GM21367 (cell line): ENCODE results near the gene ISLR.

ENCODE experiments used
- ATAC-seq: cut with Tn5 transposase; IDR thresholded peaks from one replicate; pipeline ENCODE4 v1.9.1; 2021; ENCODE audit not compliant: unreplicated experiment

ISLR gene

DNA sequence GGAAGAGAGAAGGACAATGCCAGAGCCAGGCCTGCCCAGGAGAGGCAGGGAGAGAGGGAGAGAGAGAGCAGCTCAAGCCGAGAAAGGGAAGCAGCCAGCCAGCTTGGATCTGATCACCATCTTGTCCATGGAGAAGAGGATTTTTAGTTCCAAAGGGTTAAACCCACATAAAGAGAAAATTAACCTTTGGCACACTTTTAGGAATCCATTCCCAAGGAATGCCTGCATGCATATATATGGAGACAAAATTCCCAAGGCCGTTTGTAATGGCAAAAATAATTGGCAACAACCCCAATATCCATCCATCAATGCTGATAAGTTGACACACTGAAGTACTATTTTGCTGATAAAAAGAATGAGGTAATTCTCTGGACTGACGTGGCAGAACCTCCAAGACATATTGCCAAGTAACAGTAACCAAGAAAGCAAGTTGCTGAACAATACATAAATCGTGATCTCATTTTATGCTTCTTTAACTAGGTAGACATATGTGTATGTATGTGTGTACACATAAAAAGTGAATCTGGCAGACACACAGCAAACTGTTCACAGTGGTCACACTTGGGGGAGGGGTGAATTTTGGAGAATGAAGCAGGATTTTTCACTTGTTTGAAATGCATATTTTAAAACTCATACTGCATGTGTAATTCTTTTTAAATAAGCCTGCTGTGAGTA, 36.6 kb downstream of the ISLR start:
- no peak for ATAC-seq

GRCh38 chr15:74210729-74211128, 37.2 kb downstream of the ISLR start:
- no peak for ATAC-seq

DNA sequence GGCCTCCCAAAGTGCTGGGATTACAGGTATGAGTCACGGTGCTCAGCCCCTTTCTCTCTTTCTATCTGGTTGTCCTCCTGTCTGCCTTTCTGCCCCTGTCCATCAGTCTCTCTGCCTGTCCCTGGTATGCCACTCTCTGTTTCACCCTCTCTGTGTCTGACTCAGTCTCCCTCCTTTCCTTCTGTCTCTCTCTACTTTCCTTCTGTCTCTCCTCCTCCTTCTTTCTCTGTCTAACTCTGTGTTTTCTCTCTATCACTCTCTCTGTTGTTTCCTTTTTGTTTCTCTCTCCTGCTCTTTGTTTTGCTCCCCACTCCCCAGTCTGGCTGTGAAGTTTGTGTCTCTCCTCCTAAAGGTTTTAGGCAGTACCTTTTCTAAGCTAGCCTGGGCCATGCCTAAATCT, 38.1 kb downstream of the ISLR start:
- no peak for ATAC-seq

- ATAC-seq: no peak
These were observed 39.0 kb downstream of the ISLR start for GRCh38 chr15:74212494-74212893.

- ATAC-seq: no peak
These were observed 40.4 kb downstream of the ISLR start for GRCh38 chr15:74213858-74214284.

DNA sequence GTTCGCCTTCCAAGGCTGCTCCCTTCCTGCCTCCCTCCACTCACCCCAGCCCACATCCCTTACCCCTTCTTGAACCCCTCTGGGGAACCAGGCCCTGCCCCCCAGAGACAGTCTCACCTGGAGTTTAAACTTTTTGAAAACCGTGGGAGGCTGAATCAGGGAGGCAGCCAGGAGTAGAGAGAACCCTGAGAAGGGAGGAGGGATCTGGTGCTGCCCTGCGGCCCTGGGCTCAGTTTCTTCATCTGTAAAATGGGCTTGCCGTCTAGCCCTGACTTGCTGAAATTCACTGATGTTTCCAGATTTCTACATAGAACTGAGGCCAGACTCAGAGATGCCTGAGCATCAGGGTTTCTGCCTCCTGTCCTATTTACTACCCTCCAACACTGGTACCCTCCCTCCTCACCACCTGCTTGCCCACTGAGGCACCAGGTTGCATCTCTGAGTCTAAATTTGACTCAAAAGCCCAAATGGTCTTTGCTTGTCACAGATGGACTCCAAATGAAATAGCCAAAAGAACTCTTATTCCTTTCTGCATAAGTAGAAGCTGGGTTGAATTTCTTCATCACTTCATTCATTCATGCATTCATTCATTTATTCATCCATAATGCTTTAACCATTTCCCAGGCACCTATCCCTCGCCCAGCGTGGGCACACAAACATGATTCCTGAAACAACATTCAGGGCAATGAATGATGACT, 41.0 kb downstream of the ISLR start:
- no peak for ATAC-seq

- no peak for ATAC-seq
These were observed 42.4 kb downstream of the ISLR start for GRCh38 chr15:74215958-74216357.

GRCh38 chr15:74216949-74217348, 43.4 kb downstream of the ISLR start:
- ATAC-seq: no peak

DNA sequence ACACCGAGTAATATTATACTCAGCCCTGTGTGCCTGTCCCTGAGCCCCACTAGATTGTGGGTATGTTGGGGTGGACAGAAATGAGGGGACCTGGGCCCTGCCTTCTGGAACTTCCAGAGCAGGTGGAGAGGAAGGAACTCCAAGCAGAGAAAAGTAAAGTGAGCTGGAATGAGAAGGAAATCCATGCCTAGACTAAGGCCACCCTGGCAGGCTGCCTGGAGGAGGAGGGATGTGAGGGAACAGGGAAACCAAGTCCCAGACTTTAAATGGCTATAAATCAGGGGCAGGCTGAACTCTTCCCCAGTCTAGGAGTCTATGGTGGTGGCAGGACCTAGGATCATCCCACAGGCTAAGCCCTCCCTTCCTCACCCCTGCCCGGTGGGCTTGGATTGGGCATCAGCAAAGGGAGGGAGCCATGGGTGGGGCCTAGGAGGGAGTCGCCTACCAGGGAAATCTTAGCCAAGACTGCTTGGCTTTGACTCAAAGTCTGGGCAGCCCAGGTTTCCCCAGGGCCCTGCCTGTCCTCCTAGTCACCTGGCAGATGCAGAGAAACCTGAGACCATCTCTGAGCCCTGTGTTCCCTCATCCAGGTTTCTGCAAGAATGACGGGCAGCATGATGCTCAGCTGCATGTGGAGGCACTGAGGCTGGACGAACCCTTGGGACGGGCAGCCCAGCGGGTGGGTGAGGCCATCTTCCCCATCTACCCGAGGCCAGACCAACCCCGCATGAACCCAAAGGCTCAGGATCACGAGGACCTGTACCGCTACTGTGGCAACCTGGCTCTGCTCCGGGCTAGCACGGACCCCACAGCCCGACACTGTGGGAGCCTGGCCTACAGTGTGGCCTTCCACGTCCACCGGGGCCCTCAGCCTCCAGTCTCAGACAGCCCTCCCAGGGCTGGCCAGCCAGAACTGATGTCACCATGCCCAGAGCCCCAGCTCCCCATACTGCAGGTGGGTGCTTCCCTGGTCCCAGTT, 44.7 kb downstream of the ISLR start:
- ATAC-seq: no peak

DNA sequence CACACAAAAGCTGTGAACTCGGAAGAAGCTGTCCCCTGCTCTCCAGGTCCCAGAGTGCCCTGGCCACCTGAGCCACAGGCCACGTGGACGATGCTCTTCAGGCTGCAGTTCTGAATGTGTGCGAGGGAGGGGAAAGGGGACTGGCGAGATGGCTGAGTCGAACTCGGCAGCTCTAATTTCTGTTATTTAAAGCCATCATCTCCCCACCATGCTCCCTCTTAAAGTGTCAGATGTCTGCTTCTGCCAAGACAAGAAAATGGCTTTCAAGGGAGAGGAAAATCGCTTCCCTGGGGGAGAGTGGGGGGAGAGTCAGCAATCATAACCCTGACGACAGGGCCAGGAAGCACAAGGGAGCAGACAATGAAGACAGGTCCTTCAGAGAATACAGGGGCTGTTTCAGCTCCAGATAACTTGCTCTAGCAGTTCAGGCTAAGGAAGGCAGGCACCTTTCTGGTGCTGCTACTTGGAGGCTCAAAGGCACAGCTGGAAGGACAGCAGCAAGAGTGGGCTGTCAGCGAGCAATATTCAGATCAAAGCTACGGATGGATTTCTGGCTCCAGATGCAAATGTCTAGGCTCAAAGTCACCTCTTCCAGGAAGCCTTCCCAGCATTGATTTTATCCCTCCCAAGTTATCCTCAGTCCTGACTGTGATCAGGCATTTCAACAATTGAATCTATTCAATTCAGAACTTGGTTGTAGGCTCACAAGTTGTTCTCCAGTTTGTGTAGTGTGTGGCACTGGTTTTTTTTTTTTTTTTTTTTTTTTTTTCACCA, 47.2 kb downstream of the ISLR start:
- ATAC-seq: no peak

DNA sequence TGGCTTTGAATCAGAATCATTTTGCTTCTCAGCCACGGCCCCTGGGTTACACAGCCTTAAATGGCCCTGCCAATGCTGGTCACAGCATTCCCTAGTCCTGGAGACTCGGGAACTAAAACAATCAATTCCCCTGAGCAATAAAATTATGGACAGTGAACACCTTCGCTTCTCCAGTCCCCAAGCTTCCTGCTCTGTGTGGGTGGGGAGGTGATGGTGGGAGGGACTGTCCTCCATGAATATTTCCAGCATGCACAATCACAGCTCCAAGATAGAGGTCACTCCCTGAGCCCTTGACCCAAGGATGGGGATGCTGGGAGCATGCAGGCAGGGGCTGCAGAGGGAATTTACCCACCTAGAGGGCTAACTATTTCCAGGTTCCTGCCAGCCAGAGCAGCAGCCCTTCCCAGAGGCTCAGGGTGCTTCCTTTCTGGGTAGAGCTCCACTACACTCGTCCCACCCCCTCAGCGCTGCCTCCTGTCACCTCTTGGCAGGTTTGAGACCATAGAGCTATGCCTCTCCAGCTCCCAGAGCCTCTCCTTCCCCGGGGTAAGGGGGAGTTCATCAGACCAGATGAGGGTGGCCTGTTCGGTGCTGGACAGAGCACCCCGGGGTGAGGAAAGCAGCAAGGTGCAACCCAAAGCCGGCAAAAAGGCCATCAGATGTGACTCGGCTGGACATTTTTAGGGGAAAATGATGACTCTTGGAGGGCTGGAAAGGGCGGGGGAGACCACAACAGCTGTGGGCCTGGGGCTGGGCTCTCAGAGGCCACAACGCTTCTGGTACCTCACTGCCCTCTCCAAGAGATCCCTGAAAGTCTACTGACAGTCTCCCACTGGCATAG, 48.1 kb downstream of the ISLR start:
- no peak for ATAC-seq

- no peak for ATAC-seq
These were observed 49.0 kb downstream of the ISLR start for GRCh38 chr15:74222240-74223119.

DNA sequence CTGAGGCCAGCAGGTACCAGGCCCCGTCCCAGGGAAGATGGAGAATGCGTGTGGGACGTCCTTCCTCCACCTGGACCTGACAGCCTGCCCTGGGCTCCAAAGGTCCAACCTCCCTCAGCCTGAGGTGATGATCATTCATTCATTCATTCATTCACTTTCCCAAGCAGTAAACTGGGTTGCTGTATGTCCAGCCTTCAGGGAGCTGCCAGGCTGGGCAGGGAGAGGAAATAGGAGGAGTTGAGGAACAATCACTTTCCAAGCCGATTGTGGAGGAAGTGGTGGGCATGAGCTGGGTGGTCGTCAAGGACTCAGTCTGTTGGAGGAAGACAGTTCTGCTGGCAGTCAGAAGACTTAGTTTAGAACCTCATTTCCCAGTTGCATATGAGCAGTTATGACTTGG, 52.4 kb downstream of the ISLR start:
- no peak for ATAC-seq
